ENCODE results near the gene MAP3K7CL.

DNA sequence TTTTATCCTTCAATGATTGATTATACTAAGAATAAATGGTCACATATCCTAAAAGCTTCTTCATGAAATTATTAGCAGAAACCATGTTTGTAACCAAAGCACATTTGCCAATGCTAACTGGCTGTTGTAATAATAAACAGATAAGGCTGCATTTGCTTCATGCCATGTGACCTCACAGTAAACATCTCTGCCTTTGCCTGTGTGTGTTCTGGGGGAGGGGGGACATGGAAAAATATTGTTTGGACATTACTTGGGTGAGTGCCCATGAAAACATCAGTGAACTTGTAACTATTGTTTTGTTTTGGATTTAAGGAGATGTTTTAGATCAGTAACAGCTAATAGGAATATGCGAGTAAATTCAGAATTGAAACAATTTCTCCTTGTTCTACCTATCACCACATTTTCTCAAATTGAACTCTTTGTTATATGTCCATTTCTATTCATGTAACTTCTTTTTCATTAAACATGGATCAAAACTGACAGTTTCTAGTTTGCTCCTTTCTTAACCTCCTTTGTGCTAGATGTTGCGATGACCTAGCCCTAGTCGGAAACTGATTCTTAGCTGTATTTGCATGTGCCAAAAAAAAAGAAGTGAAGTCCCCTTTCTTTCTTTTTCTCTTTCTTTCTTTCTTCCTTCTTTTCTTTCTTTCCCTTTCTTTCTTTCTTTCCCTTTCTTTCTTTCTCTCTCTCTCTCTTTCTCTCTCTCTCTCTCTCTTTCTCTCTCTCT is 45.1 kb downstream of the MAP3K7CL start:
- TF ChIP-seq ARNT (IDR thresholded peaks at IDR 0.05): no peak
- TF ChIP-seq HDGF (IDR thresholded peaks at IDR 0.05; ENCODE audit: borderline replicate concordance): no peak
- no peak for TF ChIP-seq FOXK2 (IDR thresholded peaks at IDR 0.05)
- no peak for TF ChIP-seq SP1 (IDR thresholded peaks at IDR 0.05)

Measured in HEK293T (cell line).